PC-9 (cell line): ENCODE data around the gene MFAP1.

Experiments used
- EZH2 ChIP-seq: fragments of 200-600 bp; sonication (generic); IDR thresholded peaks from 2 replicates; pipeline ENCODE4 v1.8.0; 2017; ENCODE audit warnings: antibody characterized with exemption, low read depth
- TF ChIP-seq, protein P1 (sequence below): fragments of 200-600 bp; sonication (generic); conservative IDR thresholded peaks from 2 replicates; pipeline ENCODE4 v1.6.1; 2017; ENCODE audit warnings: mixed run types, antibody characterized with exemption, mild to moderate bottlenecking, moderate library complexity

DNA sequence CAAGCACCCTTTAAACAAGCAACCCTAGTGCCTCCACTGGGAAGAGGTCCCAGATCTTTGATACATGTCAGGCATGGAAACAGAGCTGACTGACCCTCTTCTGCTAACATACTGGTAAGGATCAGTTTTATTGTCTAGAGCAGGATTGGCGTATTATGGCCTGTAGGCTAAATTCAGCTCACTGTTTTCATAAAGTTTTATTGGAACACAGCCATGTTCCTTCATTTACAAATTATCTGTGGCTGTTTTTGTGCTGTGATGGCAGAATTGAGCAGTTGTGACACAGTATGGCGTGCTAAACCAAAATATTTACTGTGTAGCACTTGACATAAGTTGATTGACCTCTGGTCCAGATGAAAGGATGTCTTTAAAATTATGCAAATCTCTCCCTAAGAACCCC, 47.3 kb upstream of the MFAP1 start:
- TF ChIP-seq, protein P1, sequence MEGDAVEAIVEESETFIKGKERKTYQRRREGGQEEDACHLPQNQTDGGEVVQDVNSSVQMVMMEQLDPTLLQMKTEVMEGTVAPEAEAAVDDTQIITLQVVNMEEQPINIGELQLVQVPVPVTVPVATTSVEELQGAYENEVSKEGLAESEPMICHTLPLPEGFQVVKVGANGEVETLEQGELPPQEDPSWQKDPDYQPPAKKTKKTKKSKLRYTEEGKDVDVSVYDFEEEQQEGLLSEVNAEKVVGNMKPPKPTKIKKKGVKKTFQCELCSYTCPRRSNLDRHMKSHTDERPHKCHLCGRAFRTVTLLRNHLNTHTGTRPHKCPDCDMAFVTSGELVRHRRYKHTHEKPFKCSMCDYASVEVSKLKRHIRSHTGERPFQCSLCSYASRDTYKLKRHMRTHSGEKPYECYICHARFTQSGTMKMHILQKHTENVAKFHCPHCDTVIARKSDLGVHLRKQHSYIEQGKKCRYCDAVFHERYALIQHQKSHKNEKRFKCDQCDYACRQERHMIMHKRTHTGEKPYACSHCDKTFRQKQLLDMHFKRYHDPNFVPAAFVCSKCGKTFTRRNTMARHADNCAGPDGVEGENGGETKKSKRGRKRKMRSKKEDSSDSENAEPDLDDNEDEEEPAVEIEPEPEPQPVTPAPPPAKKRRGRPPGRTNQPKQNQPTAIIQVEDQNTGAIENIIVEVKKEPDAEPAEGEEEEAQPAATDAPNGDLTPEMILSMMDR: no peak
- TF ChIP-seq EZH2: no peak
